ENCODE results near the gene CRHR2. TPM values are rescaled to one million over a fixed set of nuclear protein-coding genes. Genes with fewer than 3 reads are reported as not detected.
A peak's percentile ranks its signal among the peaks of the same experiment; 100 is the strongest.

CRHR2 gene
- polyA plus RNA-seq (2013, experiment 1 of 4), result 0.15 TPM
- polyA plus RNA-seq (2013, experiment 2 of 4), result 0.16 TPM
- 0.37 TPM for polyA plus RNA-seq (2013, experiment 3 of 4)
- polyA plus RNA-seq (2013, experiment 4 of 4), result 0.28 TPM

DNA sequence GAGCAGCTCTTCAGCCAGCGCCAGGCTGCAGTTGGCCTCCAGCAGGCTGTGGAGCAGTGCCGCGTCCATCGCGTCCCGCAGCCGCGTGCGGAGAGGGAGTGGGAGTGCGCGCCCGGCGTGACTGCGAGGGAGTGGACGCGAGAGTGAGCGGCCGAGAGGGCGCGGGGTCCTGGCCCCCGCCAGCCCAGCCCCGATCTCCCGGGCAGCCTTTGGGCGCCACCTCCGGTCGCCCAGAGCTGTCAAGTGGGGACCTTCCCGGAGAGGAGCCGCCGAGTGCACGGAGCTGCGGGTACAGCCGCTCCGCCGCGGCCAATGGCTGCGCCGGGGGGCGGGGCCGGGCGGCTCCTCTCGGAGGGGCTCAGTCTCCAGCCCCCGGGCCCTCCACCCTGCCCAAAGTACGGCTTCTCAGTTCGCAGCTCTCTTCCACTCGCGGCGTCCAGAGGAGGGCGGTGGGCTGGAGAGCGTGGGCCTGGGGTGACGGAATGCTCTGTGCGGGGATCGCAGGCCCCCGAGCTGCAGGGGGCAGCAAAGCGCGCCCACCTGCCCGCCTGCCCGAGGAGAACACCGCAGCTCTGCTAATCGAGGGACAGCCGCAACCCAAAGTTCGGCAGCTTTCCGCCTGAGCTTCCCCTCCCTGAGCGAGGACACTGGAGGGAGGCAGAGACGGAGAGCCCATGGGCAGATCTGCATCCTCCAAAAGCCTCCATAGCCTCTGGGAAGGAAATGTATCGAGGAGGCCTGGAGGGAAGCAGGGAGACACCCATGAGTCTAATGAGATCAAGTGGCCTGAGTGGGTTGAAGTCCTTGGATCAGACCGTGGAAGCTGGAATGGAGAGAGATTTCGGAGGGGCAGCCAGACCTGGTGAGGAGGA, at the start of gene CRHR2:
TSS of gene CRHR2 (minus strand) at position 245 of the 872 bp plus-strand sequence. CDS start at position 69, 176 bp downstream.
- peaks cover 21% of the 10 kb centered on the region for H3K4me1 ChIP-seq (ENCODE audit: control insufficient read depth, insufficient read depth, low read length)

DNA sequence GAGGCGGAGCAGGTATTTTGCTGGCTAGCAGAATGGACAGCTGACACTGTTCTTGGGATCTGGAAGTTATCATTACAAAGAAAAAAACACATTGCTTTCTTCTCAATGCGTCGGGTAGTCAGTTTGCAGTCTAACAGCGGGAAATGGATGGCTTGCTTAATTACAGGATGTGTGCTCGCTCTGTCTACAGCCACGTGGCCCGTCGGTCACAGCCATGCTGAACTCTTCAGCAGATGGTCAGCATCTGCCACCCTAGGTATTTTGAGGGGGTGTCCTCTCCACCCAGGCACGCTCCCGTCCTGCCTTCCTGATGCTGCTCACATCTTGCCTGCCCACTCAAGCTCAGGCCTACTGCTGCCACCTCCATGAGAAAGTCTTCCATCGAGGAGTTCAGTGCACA, 49.3 kb upstream of the CRHR2 start:
- no peak overlapping the region for H3K27ac ChIP-seq (ENCODE audit: insufficient read depth, low read depth, low read length, poor library complexity, severe bottlenecking)
- no peaks in the 10 kb centered on the region for H3K36me3 ChIP-seq (ENCODE audit: control insufficient read depth, insufficient read depth, low read length)
- no peaks in the 10 kb centered on the region for H3K27me3 ChIP-seq (ENCODE audit: control insufficient read depth, insufficient read depth, low read length, poor library complexity, severe bottlenecking)
- WGBS, 2 experiments, result 89% methylated on average over 11 of the region's 11 CpGs
- no peaks in the 10 kb centered on the region for H3K9me3 ChIP-seq (ENCODE audit: control insufficient read depth, low read length)
- H3K4me1 ChIP-seq (ENCODE audit: control insufficient read depth, insufficient read depth, low read length), result peaks cover 6% of the 10 kb centered on the region
- no peak overlapping the region for H3K4me3 ChIP-seq (ENCODE audit: insufficient read depth, low read depth, low read length)

More for the DNA sequence above, at the start of gene CRHR2:
- Histone ChIP-seq H3K36me3 (ENCODE audit: control insufficient read depth, insufficient read depth, low read length) (no peaks in the 10 kb centered on the region), H3K27ac (ENCODE audit: insufficient read depth, low read depth, low read length, poor library complexity, severe bottlenecking) (no peak within 1 kb of the TSS), H3K4me3 (ENCODE audit: insufficient read depth, low read depth, low read length) (peak within 1 kb of the TSS; percentile 31), H3K27me3 (ENCODE audit: control insufficient read depth, insufficient read depth, low read length, poor library complexity, severe bottlenecking) (peaks cover 43% of the 10 kb centered on the region), H3K9me3 (ENCODE audit: control insufficient read depth, low read length) (no peaks in the 10 kb centered on the region)
- 5% methylated on average over 67 of the region's 67 CpGs for WGBS, 2 experiments

DNA sequence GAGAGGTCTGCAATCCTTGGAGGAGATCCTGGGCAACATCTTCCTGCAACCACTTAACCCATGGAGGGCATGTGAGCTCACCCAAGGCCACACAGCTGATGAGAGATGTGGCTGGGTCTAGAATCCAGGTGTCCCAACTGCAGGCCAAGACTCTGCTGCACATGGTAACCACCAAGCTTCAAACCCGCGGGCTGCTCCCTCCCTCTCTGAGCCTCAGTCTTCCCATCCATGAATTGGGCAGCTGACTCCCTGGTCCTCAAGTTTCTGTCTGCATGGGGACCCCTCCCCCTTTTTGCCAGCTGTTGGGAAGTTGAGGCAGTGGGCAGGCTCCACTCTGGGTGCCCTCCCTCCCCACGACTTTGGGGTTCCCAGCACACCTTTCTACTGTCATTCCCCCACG, 48.7 kb upstream of the CRHR2 start:
- Histone ChIP-seq H3K4me3 (ENCODE audit: insufficient read depth, low read depth, low read length) (no peak overlapping the region), H3K27me3 (ENCODE audit: control insufficient read depth, insufficient read depth, low read length, poor library complexity, severe bottlenecking) (no peaks in the 10 kb centered on the region), H3K9me3 (ENCODE audit: control insufficient read depth, low read length) (no peaks in the 10 kb centered on the region), H3K4me1 (ENCODE audit: control insufficient read depth, insufficient read depth, low read length) (peaks cover 6% of the 10 kb centered on the region), H3K27ac (ENCODE audit: insufficient read depth, low read depth, low read length, poor library complexity, severe bottlenecking) (no peak overlapping the region), H3K36me3 (ENCODE audit: control insufficient read depth, insufficient read depth, low read length) (no peaks in the 10 kb centered on the region)
- WGBS, 2 experiments, result 91 to 93% methylated on average over 4 of the region's 4 CpGs

DNA sequence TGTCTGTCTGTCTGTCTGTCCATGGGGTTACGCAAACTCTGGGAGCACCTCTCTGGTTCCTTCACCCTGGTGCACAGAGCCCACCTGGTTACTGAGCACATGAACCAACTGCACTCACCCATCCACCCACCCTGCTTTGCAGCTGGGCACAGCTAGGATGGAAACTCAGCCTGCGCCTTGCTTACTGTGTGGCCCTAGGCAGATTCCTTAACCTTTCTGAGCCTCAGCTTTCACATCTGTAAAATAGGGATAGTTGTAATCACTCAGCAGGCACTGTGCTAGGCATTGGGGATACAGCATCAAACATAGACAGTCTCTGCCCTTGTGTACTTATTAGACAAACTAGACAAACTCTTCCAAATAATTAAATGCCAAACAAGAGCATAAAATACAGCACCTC, 47.8 kb upstream of the CRHR2 start:
- WGBS, 2 experiments, result 93 to 96% methylated on average over 2 of the region's 2 CpGs
- H3K27ac ChIP-seq (ENCODE audit: insufficient read depth, low read depth, low read length, poor library complexity, severe bottlenecking), result no peak overlapping the region
- peaks cover 6% of the 10 kb centered on the region for H3K4me1 ChIP-seq (ENCODE audit: control insufficient read depth, insufficient read depth, low read length)
- no peaks in the 10 kb centered on the region for H3K36me3 ChIP-seq (ENCODE audit: control insufficient read depth, insufficient read depth, low read length)
- H3K9me3 ChIP-seq (ENCODE audit: control insufficient read depth, low read length), result no peaks in the 10 kb centered on the region
- no peaks in the 10 kb centered on the region for H3K27me3 ChIP-seq (ENCODE audit: control insufficient read depth, insufficient read depth, low read length, poor library complexity, severe bottlenecking)
- H3K4me3 ChIP-seq (ENCODE audit: insufficient read depth, low read depth, low read length), result no peak overlapping the region

DNA sequence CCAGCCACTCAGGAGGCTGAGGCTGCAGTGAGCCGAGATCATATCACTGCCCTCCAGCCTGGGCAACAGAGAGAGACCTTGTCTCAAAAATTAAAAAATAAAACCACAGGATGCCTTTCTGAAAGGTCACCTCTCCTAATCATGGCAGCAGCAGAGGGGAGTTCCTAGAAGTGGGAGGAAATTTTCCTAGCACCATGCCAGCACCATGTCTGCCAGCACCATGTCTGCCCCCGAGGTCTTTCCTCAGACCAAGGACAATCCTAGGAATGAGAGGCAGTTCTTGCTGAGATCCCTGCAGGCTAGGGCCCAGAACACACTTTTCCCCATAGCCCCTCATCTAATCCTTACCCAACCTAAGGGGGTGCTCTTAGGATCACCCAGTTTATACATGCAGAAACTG, 47.4 kb upstream of the CRHR2 start:
- no peaks in the 10 kb centered on the region for H3K27me3 ChIP-seq (ENCODE audit: control insufficient read depth, insufficient read depth, low read length, poor library complexity, severe bottlenecking)

DNA sequence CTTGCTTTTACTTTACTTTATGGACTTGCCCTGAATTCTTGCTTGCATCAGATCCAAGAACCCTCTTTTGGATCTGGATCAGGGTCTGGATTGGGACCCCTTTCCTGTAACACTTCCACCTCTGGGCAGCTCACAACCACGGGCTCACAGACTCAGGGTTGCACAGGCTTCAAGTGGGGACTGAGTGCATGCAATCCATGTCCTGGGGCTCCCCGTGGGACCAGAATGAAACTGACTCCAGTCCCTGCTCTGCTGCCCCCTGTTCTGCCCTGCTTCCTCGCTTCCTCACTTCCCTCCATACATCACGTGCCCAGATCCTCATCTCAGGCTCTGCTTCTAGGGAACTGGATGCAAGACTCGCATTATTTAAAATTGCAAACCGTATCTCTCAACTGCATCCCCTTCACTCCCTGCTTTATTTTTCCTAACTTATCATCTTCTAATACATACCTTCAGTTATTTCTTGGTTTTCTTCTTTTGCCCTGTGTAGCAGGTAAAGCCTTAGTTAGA, 46.4 kb upstream of the CRHR2 start:
- Histone ChIP-seq H3K4me3 (ENCODE audit: insufficient read depth, low read depth, low read length) (no peak overlapping the region), H3K36me3 (ENCODE audit: control insufficient read depth, insufficient read depth, low read length) (no peaks in the 10 kb centered on the region), H3K4me1 (ENCODE audit: control insufficient read depth, insufficient read depth, low read length) (peaks cover 6% of the 10 kb centered on the region), H3K9me3 (ENCODE audit: control insufficient read depth, low read length) (no peaks in the 10 kb centered on the region), H3K27ac (ENCODE audit: insufficient read depth, low read depth, low read length, poor library complexity, severe bottlenecking) (no peak overlapping the region), H3K27me3 (ENCODE audit: control insufficient read depth, insufficient read depth, low read length, poor library complexity, severe bottlenecking) (no peaks in the 10 kb centered on the region)
- WGBS, 2 experiments, result 81 to 82% methylated on average over 6 of the region's 6 CpGs

More for the DNA sequence above, 47.4 kb upstream of the CRHR2 start:
- Histone ChIP-seq H3K9me3 (ENCODE audit: control insufficient read depth, low read length) (no peaks in the 10 kb centered on the region), H3K4me3 (ENCODE audit: insufficient read depth, low read depth, low read length) (no peak overlapping the region), H3K4me1 (ENCODE audit: control insufficient read depth, insufficient read depth, low read length) (peaks cover 6% of the 10 kb centered on the region), H3K27ac (ENCODE audit: insufficient read depth, low read depth, low read length, poor library complexity, severe bottlenecking) (no peak overlapping the region), H3K36me3 (ENCODE audit: control insufficient read depth, insufficient read depth, low read length) (no peaks in the 10 kb centered on the region)
- WGBS, 2 experiments, result 82 to 86% methylated on average over 2 of the region's 2 CpGs

DNA sequence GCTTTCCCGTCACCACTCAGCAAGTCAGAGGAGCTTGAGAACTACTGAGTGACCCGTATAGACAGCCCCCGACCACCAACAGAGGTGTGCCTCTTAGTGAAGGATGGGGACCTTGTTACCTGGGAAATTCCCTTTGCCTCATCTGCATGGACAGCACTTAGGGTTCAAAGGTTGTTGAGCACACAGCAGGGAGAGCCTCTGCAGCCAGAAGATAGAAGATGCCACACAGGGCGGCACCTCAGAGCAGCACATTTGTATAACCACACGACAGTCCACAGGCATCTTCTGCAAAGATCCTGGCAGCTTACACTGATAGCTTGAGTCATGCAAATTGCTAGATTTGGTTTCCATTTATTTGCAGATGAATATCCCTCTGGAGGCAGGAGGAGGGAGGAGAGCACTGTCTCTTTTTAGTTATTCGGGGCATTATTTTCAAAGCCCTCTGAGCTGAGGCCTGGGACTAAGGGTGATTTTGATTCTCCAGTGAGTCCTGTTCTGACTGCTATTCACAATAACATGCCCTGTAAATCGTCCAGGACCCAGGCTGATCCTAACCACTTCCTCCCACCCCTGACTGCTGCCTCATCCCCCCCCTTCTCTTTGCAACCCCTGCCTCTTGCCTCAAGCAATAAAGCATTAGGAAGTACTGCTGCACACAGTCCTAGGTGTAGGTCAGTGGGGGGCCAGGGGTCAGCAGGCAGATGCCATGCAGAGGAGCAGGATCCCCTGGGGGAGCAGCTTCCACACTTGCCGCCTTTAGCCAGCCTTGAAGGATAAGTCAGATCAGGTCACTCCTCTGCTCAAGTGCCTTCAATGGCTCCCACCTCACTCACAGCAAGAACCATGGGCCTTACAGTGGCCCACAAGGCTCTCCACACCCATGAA, 45.0 kb upstream of the CRHR2 start:
- no peaks in the 10 kb centered on the region for H3K36me3 ChIP-seq (ENCODE audit: control insufficient read depth, insufficient read depth, low read length)
- no peaks in the 10 kb centered on the region for H3K9me3 ChIP-seq (ENCODE audit: control insufficient read depth, low read length)
- H3K4me3 ChIP-seq (ENCODE audit: insufficient read depth, low read depth, low read length), result no peak overlapping the region
- peaks cover 6% of the 10 kb centered on the region for H3K4me1 ChIP-seq (ENCODE audit: control insufficient read depth, insufficient read depth, low read length)
- H3K27me3 ChIP-seq (ENCODE audit: control insufficient read depth, insufficient read depth, low read length, poor library complexity, severe bottlenecking), result no peaks in the 10 kb centered on the region
- 28 to 36% methylated on average over 8 of the region's 8 CpGs for WGBS, 2 experiments
- H3K27ac ChIP-seq (ENCODE audit: insufficient read depth, low read depth, low read length, poor library complexity, severe bottlenecking), result no peak overlapping the region

DNA sequence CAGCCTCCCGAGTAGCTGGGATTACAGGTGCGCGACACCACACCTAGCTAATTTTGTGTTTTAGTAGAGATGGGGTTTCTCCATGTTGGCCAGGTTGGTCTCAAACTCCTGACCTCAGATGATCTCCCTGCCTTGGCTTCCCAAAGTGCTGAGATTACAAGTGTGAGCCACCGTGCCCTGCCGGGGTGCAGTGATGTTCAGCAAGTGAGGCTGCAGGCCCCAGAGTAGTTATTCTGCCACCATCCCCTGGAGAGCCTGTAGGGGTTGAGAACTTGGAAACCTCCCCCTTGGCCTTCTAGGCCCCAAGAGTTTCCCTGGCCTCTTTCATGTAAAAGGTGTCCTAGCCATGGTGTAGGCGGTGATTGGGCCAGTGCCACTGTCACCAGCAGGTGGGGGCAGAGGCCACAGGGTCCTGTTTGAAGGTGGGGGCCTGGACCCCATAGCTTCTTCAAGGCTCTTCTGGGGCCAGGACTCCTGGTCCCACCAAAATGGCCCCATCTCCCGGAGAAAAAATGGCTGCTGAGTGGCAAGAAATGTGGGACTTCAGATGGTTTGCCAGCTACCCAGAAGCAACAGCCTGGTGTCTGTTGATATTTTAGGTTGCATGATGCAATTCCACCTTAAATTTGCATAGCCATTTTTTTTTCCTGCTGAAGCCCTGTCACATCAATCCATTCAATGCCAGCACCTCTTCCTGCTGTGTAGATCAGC, 44.2 kb upstream of the CRHR2 start:
- no peaks in the 10 kb centered on the region for H3K9me3 ChIP-seq (ENCODE audit: control insufficient read depth, low read length)
- peaks cover 6% of the 10 kb centered on the region for H3K4me1 ChIP-seq (ENCODE audit: control insufficient read depth, insufficient read depth, low read length)
- no peaks in the 10 kb centered on the region for H3K27me3 ChIP-seq (ENCODE audit: control insufficient read depth, insufficient read depth, low read length, poor library complexity, severe bottlenecking)
- 94 to 100% methylated on average over 7 of the region's 7 CpGs for WGBS, 2 experiments
- H3K4me3 ChIP-seq (ENCODE audit: insufficient read depth, low read depth, low read length), result no peak overlapping the region
- no peak overlapping the region for H3K27ac ChIP-seq (ENCODE audit: insufficient read depth, low read depth, low read length, poor library complexity, severe bottlenecking)
- no peaks in the 10 kb centered on the region for H3K36me3 ChIP-seq (ENCODE audit: control insufficient read depth, insufficient read depth, low read length)

DNA sequence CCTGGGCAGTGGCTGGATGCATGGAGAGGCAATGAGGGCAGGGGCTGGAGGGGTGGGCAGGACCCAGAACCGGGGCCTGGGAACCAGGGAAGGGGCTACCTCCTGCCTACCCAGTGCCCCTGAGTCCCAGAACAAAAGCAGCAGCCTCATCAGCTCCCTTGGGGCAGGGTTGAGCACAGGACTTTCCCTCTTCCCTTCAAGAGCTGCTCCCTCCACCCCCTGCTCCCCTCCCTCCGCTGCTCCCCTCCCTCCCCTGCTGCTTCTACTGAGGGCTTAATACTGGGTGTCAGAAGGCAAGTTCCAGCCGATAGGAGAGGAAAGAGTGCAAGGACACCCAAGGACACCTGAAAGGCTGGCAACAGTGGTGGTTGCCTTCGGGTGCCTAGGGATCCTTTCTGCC, 41.5 kb upstream of the CRHR2 start:
- 70 to 78% methylated on average over 4 of the region's 4 CpGs for WGBS, 2 experiments
- Histone ChIP-seq H3K4me3 (ENCODE audit: insufficient read depth, low read depth, low read length) (no peak overlapping the region), H3K27ac (ENCODE audit: insufficient read depth, low read depth, low read length, poor library complexity, severe bottlenecking) (no peak overlapping the region), H3K4me1 (ENCODE audit: control insufficient read depth, insufficient read depth, low read length) (peaks cover 6% of the 10 kb centered on the region), H3K36me3 (ENCODE audit: control insufficient read depth, insufficient read depth, low read length) (no peaks in the 10 kb centered on the region), H3K27me3 (ENCODE audit: control insufficient read depth, insufficient read depth, low read length, poor library complexity, severe bottlenecking) (no peaks in the 10 kb centered on the region), H3K9me3 (ENCODE audit: control insufficient read depth, low read length) (no peaks in the 10 kb centered on the region)
